ENCODE results near the gene ACVR1C. TPM values are rescaled to one million over a fixed set of nuclear protein-coding genes. Genes with fewer than 3 reads are reported as not detected.

Gene ACVR1C
- total and polyA plus RNA-seq, 2 of the 4 experiments (the other 2 are of a cell fraction): 0.07 to 0.18 TPM

GRCh38 chr2:157611726-157612125, 16.9 kb downstream of the ACVR1C start:
- POLR2A ChIA-PET (ENCODE audit: unreplicated experiment): no interaction called here
- H3K9me3 ChIP-seq (ENCODE audit: control insufficient read depth, insufficient read depth, low read length): no peaks in the 10 kb centered on the region

More at GRCh38 chr2:157611726-157612125, 16.9 kb downstream of the ACVR1C start:
- no peak overlapping the region for H3K23ac ChIP-seq (ENCODE audit: low read depth, low read length)
- TF ChIP-seq USF2 (IDR thresholded peaks at IDR 0.05; ENCODE audit: low read depth, low read length) (no peak), CEBPB (IDR thresholded peaks at IDR 0.05; ENCODE audit: low read depth, low read length) (no peak), BHLHE40 (IDR thresholded peaks at IDR 0.05; ENCODE audit: low read depth, low read length) (no peak), RCOR1 (IDR thresholded peaks at IDR 0.05; ENCODE audit: insufficient replicate concordance, low read length) (no peak), MAZ (IDR thresholded peaks at IDR 0.05; ENCODE audit: borderline replicate concordance, low read depth, low read length) (no peak), MXI1 (IDR thresholded peaks at IDR 0.05; ENCODE audit: borderline replicate concordance, low read depth, low read length) (no peak), RFX5 (IDR thresholded peaks at IDR 0.05; ENCODE audit: low read depth, low read length) (no peak), CHD1 (IDR thresholded peaks at IDR 0.05; ENCODE audit: low read depth, low read length) (no peak), NFE2L2 (IDR thresholded peaks at IDR 0.05; ENCODE audit: low read depth, low read length) (no peak), SMC3 (IDR thresholded peaks at IDR 0.05; ENCODE audit: low read depth, low read length) (no peak), MAFK (IDR thresholded peaks at IDR 0.05; ENCODE audit: low read depth, low read length) (no peak), POLR2A (IDR thresholded peaks at IDR 0.05; ENCODE audit: low read depth, low read length) (no peak), ELK1 (IDR thresholded peaks at IDR 0.05; ENCODE audit: borderline replicate concordance, low read depth, low read length) (no peak)
- no peak overlapping the region for H2BK20ac ChIP-seq (ENCODE audit: low read depth, low read length)
- no peak overlapping the region for H2BK120ac ChIP-seq (ENCODE audit: low read depth, low read length)
- no peak overlapping the region for H3K18ac ChIP-seq (ENCODE audit: low read depth, low read length)
- in situ Hi-C loops (cut with MboI; ENCODE audit: low sequenced_read_pairs): no loop called here
- no peak for DNase-seq
- H4K20me1 ChIP-seq (ENCODE audit: insufficient read depth, low read length): no peaks in the 10 kb centered on the region
- BruUV-seq (replicated peaks): no TSS peak
- H3K4ac ChIP-seq (ENCODE audit: low read depth, low read length): no peak overlapping the region
- H3K9ac ChIP-seq (ENCODE audit: low read depth, low read length): no peak overlapping the region
- no peak overlapping the region for H3K27ac ChIP-seq (ENCODE audit: insufficient read depth, low read length)
- CTCF ChIA-PET: no interaction called here
- no peaks in the 10 kb centered on the region for H3K9me1 ChIP-seq (ENCODE audit: insufficient read depth, low read length)
- no peak overlapping the region for H4K91ac ChIP-seq (ENCODE audit: insufficient read depth, low read depth, low read length)
- no peak overlapping the region for H2AK5ac ChIP-seq (ENCODE audit: low read depth, low read length)
- no peak overlapping the region for H2AK9ac ChIP-seq (replicated peaks; ENCODE audit: low read depth, low read length, poor library complexity)
- H3K14ac ChIP-seq (replicated peaks; ENCODE audit: low read depth, low read length): no peak overlapping the region
- dilution Hi-C loops (cut with HindIII; ENCODE audit: low sequenced_read_pairs, unreplicated experiment): no loop called here
- intact Hi-C loops (cut with micrococcal nuclease): no loop called here
- H3K4me2 ChIP-seq (ENCODE audit: low read depth, low read length): no peak overlapping the region
- H4K8ac ChIP-seq (ENCODE audit: low read depth in 2 of 2, low read length in 2 of 2): no peak overlapping the region
- H3K27me3 ChIP-seq (ENCODE audit: control insufficient read depth, insufficient read depth, low read length): no peaks in the 10 kb centered on the region
- no peaks in the 10 kb centered on the region for H3K36me3 ChIP-seq (ENCODE audit: control insufficient read depth, insufficient read depth, low read length)
- no peak overlapping the region for H4K5ac ChIP-seq (ENCODE audit: low read depth, low read length)
- no peak overlapping the region for H3K56ac ChIP-seq (ENCODE audit: extremely low read depth, insufficient read depth, low read length)
- no peaks in the 10 kb centered on the region for H3K79me1 ChIP-seq (ENCODE audit: low read depth in 1 of 2, low read length in 2 of 2)
- H2BK5ac ChIP-seq (ENCODE audit: low read depth, low read length, poor library complexity, severe bottlenecking): no peak overlapping the region
- no peak overlapping the region for H3K4me3 ChIP-seq (ENCODE audit: insufficient read depth, low read depth, low read length)
- no peak overlapping the region for H2AFZ ChIP-seq (replicated peaks; ENCODE audit: low read length, poor library complexity)
- H2BK15ac ChIP-seq (ENCODE audit: low read depth, low read length): no peak overlapping the region
- H3K4me1 ChIP-seq (ENCODE audit: control insufficient read depth, insufficient read depth, low read length): no peaks in the 10 kb centered on the region
- no peak for ATAC-seq (ENCODE audit: low read depth)

Measured in IMR-90 (cell line).